Trophoblast cell (in vitro differentiated cells and primary cell): ENCODE data around the gene SLC25A15.
"Not testable (repeated sequence)": the region's sequence is repeated elsewhere in the genome, so short reads cannot be mapped to it uniquely, and the experiment has no call there.

Experiments
- DNase-seq, 2 donors: peaks; one replicate each; pipeline ENCODE4 v3.0.0-alpha.2; 2016
- H2AFZ ChIP-seq: 2 replicates; pipeline ENCODE4 v1.6.1; 2013; ENCODE audit warnings: low read length, moderate library complexity, mild to moderate bottlenecking; ENCODE audit not compliant: insufficient read depth, poor library complexity
- H2AK5ac ChIP-seq: 2 replicates; pipeline ENCODE4 v1.6.1; 2013; ENCODE audit warnings: mild to moderate bottlenecking, low read length
- H2BK120ac ChIP-seq: 2 replicates; pipeline ENCODE4 v1.6.1; 2013; ENCODE audit warnings: low read length, mild to moderate bottlenecking, moderate library complexity; ENCODE audit not compliant: insufficient read depth, poor library complexity
- H2BK12ac ChIP-seq: 2 replicates; pipeline ENCODE4 v1.6.1; 2013; ENCODE audit warnings: mild to moderate bottlenecking, low read length, moderate library complexity
- H2BK5ac ChIP-seq: 2 replicates; pipeline ENCODE4 v1.6.1; 2013; ENCODE audit warnings: low read length, low read depth, moderate library complexity, mild to moderate bottlenecking; ENCODE audit not compliant: poor library complexity
- H3K14ac ChIP-seq: 2 replicates; pipeline ENCODE4 v1.6.1; 2013; ENCODE audit warnings: mild to moderate bottlenecking, low read length
- H3K18ac ChIP-seq: 2 replicates; pipeline ENCODE4 v1.6.1; 2013; ENCODE audit warnings: mild to moderate bottlenecking, low read length
- H3K23ac ChIP-seq: 2 replicates; pipeline ENCODE4 v1.6.1; 2013; ENCODE audit warnings: low read length
- H3K27ac ChIP-seq: 2 replicates; pipeline ENCODE4 v1.5.1; 2013; ENCODE audit warnings: low read depth, mild to moderate bottlenecking, inconsistent platforms, low read length, moderate library complexity
- H3K27me3 ChIP-seq: 2 replicates; pipeline ENCODE4 v1.6.1; 2013; ENCODE audit warnings: inconsistent platforms, mild to moderate bottlenecking, low read length, moderate library complexity; ENCODE audit not compliant: insufficient read depth
- H3K36me3 ChIP-seq, 2 experiments: 1 replicate in 1 of 2; 2 replicates in 1 of 2; pipeline ENCODE4 v1.6.1; 2013; ENCODE audit warnings: low read length in 2 of 2, mild to moderate bottlenecking in 2 of 2, moderate library complexity in 1 of 2; ENCODE audit not compliant: insufficient read depth in 2 of 2, control insufficient read depth in 1 of 2
- H3K4ac ChIP-seq: 2 replicates; pipeline ENCODE4 v1.6.1; 2013; ENCODE audit warnings: low read depth, mild to moderate bottlenecking, low read length, moderate library complexity
- H3K4me1 ChIP-seq, 2 experiments: 1 replicate in 1 of 2; 2 replicates in 1 of 2; pipeline ENCODE4 v1.6.1; 2013; ENCODE audit warnings: low read length in 2 of 2, mild to moderate bottlenecking in 2 of 2, moderate library complexity in 1 of 2; ENCODE audit not compliant: insufficient read depth in 2 of 2, control insufficient read depth in 1 of 2
- H3K4me2 ChIP-seq: 2 replicates; pipeline ENCODE4 v1.6.1; 2013; ENCODE audit warnings: inconsistent platforms, mild to moderate bottlenecking, low read length, moderate library complexity
- H3K4me3 ChIP-seq: 2 replicates; pipeline ENCODE4 v1.5.1; 2013; ENCODE audit warnings: mild to moderate bottlenecking, low read depth, low read length, inconsistent platforms
- H3K79me1 ChIP-seq: one replicate; pipeline ENCODE4 v1.6.1; 2013; ENCODE audit warnings: low read length
- H3K79me2 ChIP-seq: 2 replicates; pipeline ENCODE4 v1.6.1; 2013; ENCODE audit warnings: low read length, mild to moderate bottlenecking; ENCODE audit not compliant: control insufficient read depth, insufficient read depth, poor library complexity
- H3K9ac ChIP-seq: 2 replicates; pipeline ENCODE4 v1.6.1; 2013; ENCODE audit warnings: mild to moderate bottlenecking, low read length
- H3K9me3 ChIP-seq: 2 replicates; pipeline ENCODE4 v1.6.1; 2013; ENCODE audit warnings: low read depth, mild to moderate bottlenecking, control low read depth, inconsistent platforms, low read length; ENCODE audit not compliant: insufficient read depth
- H4K12ac ChIP-seq: 2 replicates; pipeline ENCODE4 v1.6.1; 2013; ENCODE audit warnings: low read depth, mild to moderate bottlenecking, low read length, moderate library complexity
- H4K8ac ChIP-seq: 2 replicates; pipeline ENCODE4 v1.6.1; 2013; ENCODE audit warnings: low read depth, mild to moderate bottlenecking, low read length, moderate library complexity
- H4K91ac ChIP-seq: one replicate; pipeline ENCODE4 v1.6.1; 2013; ENCODE audit warnings: low read depth, mild to moderate bottlenecking, low read length, moderate library complexity
- WGBS: extraction: QIAGEN DNeasy Blood & Tissue Kit; methylation state at CpG from one replicate; pipeline ENCODE4 v1.1.7; 2013; ENCODE audit warnings: missing lambda C conversion rate; ENCODE audit not compliant: insufficient read length, insufficient coverage; ENCODE audit errors: extremely low coverage; 5-methylcytosine and 5-hydroxymethylcytosine counted together

The SLC25A15 gene

GRCh38 chr13:40787062-40787461, 2.3 kb upstream of the SLC25A15 start:
- no peak overlapping the region for H3K4me3 ChIP-seq
- no peak overlapping the region for H3K14ac ChIP-seq
- no peak overlapping the region for H3K27ac ChIP-seq
- no peaks in the 10 kb centered on the region for H3K27me3 ChIP-seq
- no peak overlapping the region for H3K4ac ChIP-seq
- H2AFZ ChIP-seq: no peak overlapping the region
- H4K91ac ChIP-seq: no peak overlapping the region
- peaks cover 3% of the 10 kb centered on the region in 2 experiments for H3K4me1 ChIP-seq
- no peak overlapping the region for H3K18ac ChIP-seq
- no peak overlapping the region for H4K8ac ChIP-seq
- H3K79me1 ChIP-seq: peaks cover 9% of the 10 kb centered on the region
- peak in 1 of 2 donors; percentile 67 for DNase-seq
- H2BK12ac ChIP-seq: no peak overlapping the region
- H2BK5ac ChIP-seq: no peak overlapping the region
- no peak overlapping the region for H3K4me2 ChIP-seq
- H3K79me2 ChIP-seq: peaks cover 8% of the 10 kb centered on the region
- no CpG with 5 or more reads among the region's 5 CpGs for WGBS
- peaks cover 3% of the 10 kb centered on the region for H3K9me3 ChIP-seq
- no peak overlapping the region for H4K12ac ChIP-seq
- H3K9ac ChIP-seq: no peak overlapping the region
- H2BK120ac ChIP-seq: no peak overlapping the region
- no peaks in the 10 kb centered on the region for H3K36me3 ChIP-seq
- no peak overlapping the region for H3K23ac ChIP-seq
- no peak overlapping the region for H2AK5ac ChIP-seq

GRCh38 chr13:40788540-40789274, 704 bp upstream of the SLC25A15 start:
- Histone ChIP-seq H3K4ac (peak overlapping the region; percentile 58), H3K27ac (peak overlapping the region; percentile 85), H3K4me2 (peak overlapping the region; percentile 97), H2BK5ac (peak overlapping the region; percentile 69), H3K18ac (peak overlapping the region; percentile 96), H4K91ac (peak overlapping the region; percentile 63), H2BK120ac (peak overlapping the region; percentile 68), H3K14ac (peak overlapping the region; percentile 97), H4K8ac (peak overlapping the region; percentile 98), H2AFZ (peak overlapping the region; percentile 92), H4K12ac (peak overlapping the region; percentile 99), H2AK5ac (peak overlapping the region; percentile 67), H3K9ac (peak overlapping the region; percentile 89), H3K4me3 (peak overlapping the region; percentile 83)
- not testable (repeated sequence) for H3K79me1 ChIP-seq, H3K27me3 ChIP-seq, H3K23ac ChIP-seq, H3K4me1 ChIP-seq, H2BK12ac ChIP-seq, H3K9me3 ChIP-seq, H3K79me2 ChIP-seq, H3K36me3 ChIP-seq
- no CpG with 5 or more reads among the region's 18 CpGs for WGBS
- DNase-seq: peak; percentile 88 to 93

- H2AK5ac ChIP-seq: no peak overlapping the region
- H3K9me3 ChIP-seq: peaks cover 7% of the 10 kb centered on the region
- peaks cover 8% of the 10 kb centered on the region for H3K79me2 ChIP-seq
- H4K8ac ChIP-seq: no peak overlapping the region
- peak overlapping the region; percentile 97 for H3K4me2 ChIP-seq
- peak overlapping the region; percentile 93 for H3K9ac ChIP-seq
- H3K27ac ChIP-seq: peak overlapping the region; percentile 85
- H3K36me3 ChIP-seq: peaks cover 0 to 8% of the 10 kb centered on the region in 2 experiments
- H3K23ac ChIP-seq: no peak overlapping the region
- H2BK5ac ChIP-seq: peak overlapping the region; percentile 75
- peak overlapping the region; percentile 85 for H3K14ac ChIP-seq
- peak overlapping the region; percentile 89 for H2AFZ ChIP-seq
- no CpG with 5 or more reads among the region's 9 CpGs for WGBS
- peaks cover 3 to 7% of the 10 kb centered on the region in 2 experiments for H3K4me1 ChIP-seq
- H3K79me1 ChIP-seq: peaks cover 9% of the 10 kb centered on the region
- peak overlapping the region; percentile 83 for H3K4me3 ChIP-seq
- H3K27me3 ChIP-seq: no peaks in the 10 kb centered on the region
- no peak overlapping the region for H4K91ac ChIP-seq
- no peak overlapping the region for H2BK12ac ChIP-seq
- no peak overlapping the region for H3K18ac ChIP-seq
- DNase-seq: no peak
- H2BK120ac ChIP-seq: no peak overlapping the region
- H3K4ac ChIP-seq: no peak overlapping the region
- peak overlapping the region; percentile 52 for H4K12ac ChIP-seq
Measured at GRCh38 chr13:40790154-40790616, 774 bp downstream of the SLC25A15 start.

GRCh38 chr13:40792284-40793051, 3.1 kb downstream of the SLC25A15 start:
- Histone ChIP-seq H3K4me3 (no peak overlapping the region), H2AK5ac (no peak overlapping the region), H4K12ac (no peak overlapping the region), H3K36me3 (peaks cover 5 to 13% of the 10 kb centered on the region in 2 experiments), H3K79me2 (peaks cover 8% of the 10 kb centered on the region), H4K8ac (no peak overlapping the region), H3K4me2 (no peak overlapping the region), H3K27me3 (no peaks in the 10 kb centered on the region), H4K91ac (no peak overlapping the region), H2BK5ac (no peak overlapping the region), H3K4me1 (peaks cover 5 to 7% of the 10 kb centered on the region in 2 experiments), H3K18ac (no peak overlapping the region), H3K14ac (no peak overlapping the region), H3K9me3 (peaks cover 7% of the 10 kb centered on the region), H3K4ac (no peak overlapping the region), H3K9ac (no peak overlapping the region), H2AFZ (no peak overlapping the region), H3K27ac (no peak overlapping the region), H3K23ac (no peak overlapping the region), H2BK12ac (no peak overlapping the region), H3K79me1 (peaks cover 9% of the 10 kb centered on the region), H2BK120ac (no peak overlapping the region)
- no peak for DNase-seq
- WGBS: no CpG with 5 or more reads among the region's 10 CpGs
